OCI-LY3 (cell line): ENCODE results near the gene RAPGEF2.

Source experiments
- H2AFZ ChIP-seq: fragments of 200-600, 300-600 bp; shearing (Covaris generic); 2 replicates; pipeline ENCODE4 v1.6.0; 2014; ENCODE audit warnings: antibody characterized with exemption, low read depth, low read length
- H3K27ac ChIP-seq: fragments of 200-600, 300-600 bp; sonication (generic); 2 replicates; pipeline ENCODE4 v1.5.1; 2014; ENCODE audit warnings: mild to moderate bottlenecking, low read length, moderate library complexity, mixed read lengths
- H3K27me3 ChIP-seq: fragments of 200-600, 300-600 bp; sonication (generic); 2 replicates; pipeline ENCODE4 v1.6.1; 2014; ENCODE audit warnings: low read depth, low read length, mixed read lengths
- H3K36me3 ChIP-seq: fragments of 200-600, 300-600 bp; sonication (generic); replicated peaks from 2 replicates; pipeline ENCODE3; 2014; ENCODE audit warnings: low read depth, low read length, mixed read lengths
- H3K4me1 ChIP-seq: fragments of 300-600, 200-600 bp; sonication (generic); 2 replicates; pipeline ENCODE4 v1.6.1; 2014; ENCODE audit warnings: low read length, mixed read lengths
- H3K4me2 ChIP-seq: fragments of 200-600, 300-600 bp; sonication (generic); 2 replicates; pipeline ENCODE4 v1.6.1; 2014; ENCODE audit warnings: low read length, mixed read lengths
- H3K4me3 ChIP-seq: fragments of 300-600, 200-600 bp; sonication (generic); 2 replicates; pipeline ENCODE4 v1.5.1; 2014; ENCODE audit warnings: antibody characterized with exemption, mild to moderate bottlenecking, low read length, moderate library complexity
- H3K79me2 ChIP-seq: fragments of 300-600, 200-600 bp; shearing (Covaris generic); 2 replicates; pipeline ENCODE4 v1.6.1; 2014; ENCODE audit warnings: mild to moderate bottlenecking, low read length, mixed read lengths
- H3K9ac ChIP-seq: fragments of 300-600, 200-600 bp; shearing (Covaris generic); 2 replicates; pipeline ENCODE4 v1.6.0; 2014; ENCODE audit warnings: mild to moderate bottlenecking, low read length, moderate library complexity
- H3K9me3 ChIP-seq: fragments of 200-600, 300-600 bp; shearing (Covaris generic); 2 replicates; pipeline ENCODE4 v1.6.1; 2014; ENCODE audit warnings: low read length, mixed read lengths; ENCODE audit not compliant: insufficient read depth
- H4K20me1 ChIP-seq: fragments of 200-600, 300-600 bp; sonication (generic); 2 replicates; pipeline ENCODE4 v1.6.1; 2016; ENCODE audit warnings: low read length, mixed read lengths; ENCODE audit not compliant: insufficient read depth
- EZH2phosphoT487 ChIP-seq: fragments of 200-600 bp; shearing (Covaris generic); IDR thresholded peaks from 2 replicates; pipeline ENCODE4 v1.6.1; 2018; ENCODE audit warnings: antibody characterized with exemption, mixed run types, low read depth
- TF ChIP-seq, protein P1 (sequence below): fragments of 200-600, 300-600 bp; sonication (generic); IDR thresholded peaks from 2 replicates; pipeline ENCODE4 v1.5.1; 2014; ENCODE audit warnings: antibody characterized with exemption, low read length, low read depth

RAPGEF2 gene

DNA sequence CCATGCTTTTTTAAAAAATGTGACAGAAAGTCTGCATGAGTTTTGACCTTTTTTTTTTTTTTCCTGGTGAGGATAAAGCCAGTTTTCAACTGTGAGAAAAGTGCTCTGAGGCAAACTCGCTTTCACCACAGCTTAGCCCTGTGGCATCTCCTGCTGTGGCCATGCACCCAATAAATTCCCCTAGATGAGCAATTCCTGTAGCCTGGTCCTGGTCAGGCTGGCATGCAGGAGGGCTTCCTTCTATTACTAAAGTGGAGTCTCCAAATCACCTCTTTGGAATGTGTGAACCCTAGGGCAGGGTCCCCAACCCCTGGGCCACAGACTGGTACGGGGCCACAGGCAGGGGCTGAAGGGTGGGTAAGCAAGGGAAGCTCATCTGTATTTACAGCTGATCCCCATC is 265.4 kb downstream of the RAPGEF2 start:
- H3K4me3 ChIP-seq: no peak overlapping the region
- TF ChIP-seq, protein P1, sequence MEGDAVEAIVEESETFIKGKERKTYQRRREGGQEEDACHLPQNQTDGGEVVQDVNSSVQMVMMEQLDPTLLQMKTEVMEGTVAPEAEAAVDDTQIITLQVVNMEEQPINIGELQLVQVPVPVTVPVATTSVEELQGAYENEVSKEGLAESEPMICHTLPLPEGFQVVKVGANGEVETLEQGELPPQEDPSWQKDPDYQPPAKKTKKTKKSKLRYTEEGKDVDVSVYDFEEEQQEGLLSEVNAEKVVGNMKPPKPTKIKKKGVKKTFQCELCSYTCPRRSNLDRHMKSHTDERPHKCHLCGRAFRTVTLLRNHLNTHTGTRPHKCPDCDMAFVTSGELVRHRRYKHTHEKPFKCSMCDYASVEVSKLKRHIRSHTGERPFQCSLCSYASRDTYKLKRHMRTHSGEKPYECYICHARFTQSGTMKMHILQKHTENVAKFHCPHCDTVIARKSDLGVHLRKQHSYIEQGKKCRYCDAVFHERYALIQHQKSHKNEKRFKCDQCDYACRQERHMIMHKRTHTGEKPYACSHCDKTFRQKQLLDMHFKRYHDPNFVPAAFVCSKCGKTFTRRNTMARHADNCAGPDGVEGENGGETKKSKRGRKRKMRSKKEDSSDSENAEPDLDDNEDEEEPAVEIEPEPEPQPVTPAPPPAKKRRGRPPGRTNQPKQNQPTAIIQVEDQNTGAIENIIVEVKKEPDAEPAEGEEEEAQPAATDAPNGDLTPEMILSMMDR: no peak
- TF ChIP-seq EZH2phosphoT487: no peak
- no peak overlapping the region for H2AFZ ChIP-seq
- no peaks in the 10 kb centered on the region for H3K36me3 ChIP-seq
- no peaks in the 10 kb centered on the region for H3K9me3 ChIP-seq
- H4K20me1 ChIP-seq: no peaks in the 10 kb centered on the region
- no peak overlapping the region for H3K4me2 ChIP-seq
- H3K4me1 ChIP-seq: peaks cover 11% of the 10 kb centered on the region
- no peaks in the 10 kb centered on the region for H3K79me2 ChIP-seq
- H3K9ac ChIP-seq: no peak overlapping the region
- H3K27ac ChIP-seq: no peak overlapping the region
- H3K27me3 ChIP-seq: no peaks in the 10 kb centered on the region

DNA sequence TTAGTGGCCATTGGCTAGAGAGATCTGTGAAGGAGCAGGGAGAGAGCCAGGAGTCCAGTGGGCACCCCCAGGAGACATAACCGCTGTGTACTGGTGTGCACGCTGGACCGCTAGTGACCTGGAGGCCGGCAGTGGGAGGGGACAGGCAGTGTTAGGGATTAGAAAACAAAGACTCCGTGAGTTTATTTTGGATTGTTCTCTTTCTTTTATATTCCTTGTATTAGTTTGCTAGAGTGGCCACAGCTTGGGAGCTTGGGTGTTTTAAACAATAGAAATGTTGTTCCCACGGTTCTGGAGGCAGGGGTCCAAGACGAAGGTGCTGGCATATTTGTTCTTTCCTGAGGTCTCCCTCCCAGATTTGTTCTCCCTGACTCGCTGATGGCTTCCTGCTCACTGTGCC is 266.4 kb downstream of the RAPGEF2 start:
- Histone ChIP-seq H2AFZ (no peak overlapping the region), H3K27ac (no peak overlapping the region), H3K4me1 (peaks cover 11% of the 10 kb centered on the region), H3K36me3 (no peaks in the 10 kb centered on the region), H3K4me3 (no peak overlapping the region), H3K79me2 (no peaks in the 10 kb centered on the region), H3K9me3 (no peaks in the 10 kb centered on the region), H3K4me2 (no peak overlapping the region), H3K9ac (no peak overlapping the region), H3K27me3 (no peaks in the 10 kb centered on the region), H4K20me1 (no peaks in the 10 kb centered on the region)
- TF ChIP-seq, protein P1: no peak
- TF ChIP-seq EZH2phosphoT487: no peak

DNA sequence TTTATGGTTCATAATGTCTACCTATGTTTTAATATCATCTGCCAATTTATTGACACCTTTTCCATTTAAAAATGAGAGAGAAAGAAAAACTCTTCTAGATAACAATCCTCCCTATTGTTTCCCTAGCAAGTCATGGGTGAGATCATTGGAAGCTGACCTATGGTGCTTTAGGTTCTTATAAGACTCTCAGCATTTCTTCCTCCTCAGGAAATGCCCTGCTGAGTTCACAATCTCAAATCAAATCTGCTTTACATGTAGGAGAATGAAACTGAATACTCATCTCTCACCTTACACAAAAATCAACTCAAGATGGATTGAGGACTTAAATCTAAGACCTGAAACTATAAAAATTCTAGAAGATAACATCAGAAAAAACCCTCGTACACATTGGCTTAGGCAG is 267.4 kb downstream of the RAPGEF2 start:
- no peak overlapping the region for H3K27ac ChIP-seq
- H3K4me2 ChIP-seq: no peak overlapping the region
- H3K36me3 ChIP-seq: no peaks in the 10 kb centered on the region
- H4K20me1 ChIP-seq: no peaks in the 10 kb centered on the region
- no peak overlapping the region for H3K4me3 ChIP-seq
- no peak overlapping the region for H2AFZ ChIP-seq
- TF ChIP-seq, protein P1: no peak
- TF ChIP-seq EZH2phosphoT487: no peak
- no peaks in the 10 kb centered on the region for H3K27me3 ChIP-seq
- H3K9ac ChIP-seq: no peak overlapping the region
- no peaks in the 10 kb centered on the region for H3K79me2 ChIP-seq
- peaks cover 11% of the 10 kb centered on the region for H3K4me1 ChIP-seq
- H3K9me3 ChIP-seq: no peaks in the 10 kb centered on the region

DNA sequence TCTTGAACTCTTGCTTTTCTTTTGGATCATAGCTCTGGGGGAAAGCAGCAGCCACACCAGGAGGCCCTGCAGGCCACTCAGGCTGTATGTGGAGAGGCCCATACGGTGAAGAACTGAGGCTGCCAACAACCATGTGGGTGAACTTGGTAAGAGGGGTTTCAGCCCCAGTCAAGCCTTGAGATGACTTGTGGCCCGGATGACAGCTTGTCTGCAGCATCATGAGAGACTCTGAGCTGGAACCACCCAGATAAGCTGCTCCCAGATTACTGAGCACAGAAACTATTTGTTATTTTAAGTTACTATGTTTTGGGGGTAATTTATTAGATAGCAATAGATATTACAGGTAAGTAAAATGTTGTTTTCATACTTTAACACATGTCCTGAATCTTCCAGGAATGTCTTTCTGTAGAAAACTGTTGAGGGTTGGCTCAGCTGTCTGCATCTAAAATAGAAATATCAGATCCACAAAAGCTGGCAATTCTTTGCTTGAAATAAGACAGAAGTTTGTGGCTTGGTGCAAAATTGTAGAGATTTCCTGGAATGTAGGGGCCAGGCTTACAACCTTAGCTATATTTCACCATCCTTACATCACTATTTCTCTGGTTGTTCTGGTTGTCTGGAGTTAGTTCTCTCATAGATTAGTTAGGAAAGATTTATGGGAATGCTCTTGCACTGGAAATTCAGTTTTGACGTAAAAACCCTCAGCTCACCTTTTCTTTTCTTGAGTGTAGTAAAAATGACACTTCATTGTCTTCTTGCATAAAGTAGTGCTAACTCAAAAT is 272.1 kb downstream of the RAPGEF2 start:
- Histone ChIP-seq H3K36me3 (no peaks in the 10 kb centered on the region), H3K9ac (no peak overlapping the region), H3K4me3 (no peak overlapping the region), H3K4me2 (no peak overlapping the region), H3K79me2 (no peaks in the 10 kb centered on the region), H2AFZ (no peak overlapping the region), H4K20me1 (no peaks in the 10 kb centered on the region), H3K27me3 (no peaks in the 10 kb centered on the region), H3K9me3 (no peaks in the 10 kb centered on the region), H3K4me1 (no peaks in the 10 kb centered on the region), H3K27ac (no peak overlapping the region)
- TF ChIP-seq EZH2phosphoT487: no peak
- TF ChIP-seq, protein P1: no peak
